ENCODE results near the gene UST.

Gene UST

DNA sequence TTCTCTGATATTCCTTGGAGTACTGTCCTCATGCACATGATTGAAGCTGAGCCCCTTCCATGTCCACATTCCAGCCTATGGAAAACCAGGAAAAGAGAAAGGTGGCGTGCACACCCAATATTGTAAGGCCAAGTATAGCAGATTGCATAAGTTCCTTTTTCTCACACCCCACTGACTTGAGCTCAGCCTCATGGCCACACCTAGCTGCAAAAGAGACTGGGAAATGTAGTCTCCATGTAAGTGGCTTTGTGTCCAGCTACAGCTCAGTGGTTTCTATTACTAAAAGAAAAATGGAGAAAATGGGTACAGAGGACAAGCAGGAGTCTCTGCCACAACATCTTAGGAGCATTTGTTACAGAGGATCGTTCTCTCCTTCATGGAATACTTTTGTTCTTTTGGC, 10.8 kb upstream of the UST start:
- TF ChIP-seq ZFX (IDR thresholded peaks at IDR 0.05): no peak
- TF ChIP-seq CTCF (conservative IDR thresholded peaks at IDR 0.05): no peak
- no peak overlapping the region for H3K27ac ChIP-seq

DNA sequence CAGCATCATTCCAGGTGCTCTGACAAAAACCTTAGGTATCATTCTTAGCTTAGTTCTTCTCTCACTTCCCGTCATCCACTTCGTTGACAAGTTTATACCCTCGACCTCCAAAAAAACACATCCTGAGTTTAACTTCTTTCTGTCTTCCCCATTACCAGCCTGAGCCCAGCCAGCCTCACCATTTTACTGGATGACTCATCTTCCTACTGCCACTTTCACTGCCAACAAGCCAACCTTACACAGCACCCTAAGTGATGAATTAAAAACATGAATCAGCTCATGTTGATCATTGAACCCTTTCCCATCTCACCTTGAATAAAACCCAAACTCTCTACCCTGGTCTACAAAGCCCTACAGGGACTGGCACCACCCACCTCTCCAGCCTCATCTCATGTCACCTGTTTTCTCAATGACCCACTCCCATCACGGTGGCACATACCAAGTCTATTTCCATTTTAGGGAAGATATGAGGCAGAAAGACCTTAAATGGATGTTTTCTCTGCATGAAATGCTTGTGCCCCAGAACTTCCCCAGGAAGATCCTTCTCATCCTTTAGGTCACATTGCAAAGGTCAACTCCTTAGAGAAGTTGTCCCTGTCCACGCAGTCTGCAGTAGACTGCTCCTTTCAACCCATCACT, 9.9 kb upstream of the UST start:
- H3K27ac ChIP-seq: no peak overlapping the region
- TF ChIP-seq CTCF (conservative IDR thresholded peaks at IDR 0.05) (no peak), ZFX (IDR thresholded peaks at IDR 0.05) (no peak)

GRCh38 chr6:148737806-148738205, 9.0 kb upstream of the UST start:
- TF ChIP-seq ZFX (IDR thresholded peaks at IDR 0.05): no peak
- H3K27ac ChIP-seq: no peak overlapping the region

GRCh38 chr6:148738946-148739821, 7.6 kb upstream of the UST start:
- H3K27ac ChIP-seq: no peak overlapping the region
- TF ChIP-seq ZFX (IDR thresholded peaks at IDR 0.05) (no peak), CTCF (conservative IDR thresholded peaks at IDR 0.05) (no peak)

GRCh38 chr6:148739822-148740128, 7.1 kb upstream of the UST start:
- no peak for TF ChIP-seq ZFX (IDR thresholded peaks at IDR 0.05)
- no peak for TF ChIP-seq CTCF (conservative IDR thresholded peaks at IDR 0.05)

DNA sequence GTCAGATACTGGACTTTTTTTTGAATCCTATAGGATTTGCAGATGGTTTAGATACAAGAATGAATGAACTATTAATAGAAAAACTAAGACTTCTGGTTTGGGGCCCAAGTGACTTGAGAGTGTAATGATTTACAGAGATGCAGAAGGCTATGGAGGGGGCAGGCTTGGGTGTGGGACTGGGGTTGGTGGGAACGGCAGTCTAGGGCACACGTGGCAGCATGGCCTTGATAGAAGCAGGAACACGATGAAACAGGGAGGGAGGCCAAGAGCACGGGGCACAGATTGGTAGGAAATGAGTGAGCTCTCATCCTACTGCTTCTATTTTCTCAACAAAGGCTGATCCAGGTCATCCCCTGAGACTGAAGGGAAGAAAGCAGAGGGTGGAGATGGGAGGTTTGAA, 3.4 kb upstream of the UST start:
- H3K27ac ChIP-seq: no peak overlapping the region
- no peak for TF ChIP-seq ZFX (IDR thresholded peaks at IDR 0.05)
- TF ChIP-seq CTCF (conservative IDR thresholded peaks at IDR 0.05): no peak

More at GRCh38 chr6:148739822-148740128, 7.1 kb upstream of the UST start:
- H3K27ac ChIP-seq: no peak overlapping the region

DNA sequence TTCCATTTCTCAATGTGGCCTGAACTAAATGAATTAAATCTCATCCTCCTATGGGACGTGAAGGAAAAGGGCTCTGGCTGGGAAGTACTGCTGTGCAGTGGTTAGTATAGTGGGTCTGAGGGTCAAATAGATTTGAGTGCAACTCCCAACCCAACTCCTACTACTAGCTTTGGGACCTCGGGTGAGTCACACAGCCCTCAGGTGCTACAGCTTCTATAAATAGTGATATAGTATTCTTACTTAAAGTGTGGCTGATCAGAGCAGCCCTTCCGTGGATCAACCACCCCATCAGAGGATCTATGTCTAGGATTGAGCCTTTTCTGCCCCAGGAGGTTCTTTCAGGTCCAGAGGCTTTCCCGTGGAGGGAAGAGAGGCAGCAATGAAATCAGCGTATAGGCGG, 904 bp upstream of the UST start:
- H3K27ac ChIP-seq: peak overlapping the region; percentile 45; the same call in 1 of the 2 replicates

More for the DNA sequence above, 904 bp upstream of the UST start:
- TF ChIP-seq CTCF (conservative IDR thresholded peaks at IDR 0.05) (no peak), ZFX (IDR thresholded peaks at IDR 0.05) (no peak)

Measured in C4-2B (cell line).